Ectodermal cell (in vitro differentiated cells): Measurements from ENCODE around the gene RNU4-1.
"Not testable (repeated sequence)": the region's sequence is repeated elsewhere in the genome, so short reads cannot be mapped to it uniquely, and the experiment has no call there.

ENCODE experiments used
- H3K27ac ChIP-seq: 2 replicates; pipeline ENCODE4 v1.7.0; 2013; ENCODE audit warnings: mild to moderate bottlenecking, low read depth, low read length; ENCODE audit not compliant: insufficient read depth, poor library complexity, severe bottlenecking
- H3K27me3 ChIP-seq: 2 replicates; pipeline ENCODE4 v1.7.0; 2013; ENCODE audit warnings: mild to moderate bottlenecking, low read length; ENCODE audit not compliant: insufficient read depth, control insufficient read depth, poor library complexity, severe bottlenecking
- H3K36me3 ChIP-seq: one replicate; pipeline ENCODE4 v1.7.0; 2013; ENCODE audit warnings: low read length; ENCODE audit not compliant: control insufficient read depth, insufficient read depth
- H3K4me1 ChIP-seq: one replicate; pipeline ENCODE4 v1.7.0; 2013; ENCODE audit warnings: low read length; ENCODE audit not compliant: control insufficient read depth, insufficient read depth
- H3K4me3 ChIP-seq: 2 replicates; pipeline ENCODE4 v1.7.0; 2013; ENCODE audit warnings: low read depth, low read length, control low read depth; ENCODE audit not compliant: insufficient read depth
- H3K9me3 ChIP-seq: 2 replicates; pipeline ENCODE4 v1.7.0; 2013; ENCODE audit warnings: mild to moderate bottlenecking, low read length, moderate library complexity; ENCODE audit not compliant: control insufficient read depth
- WGBS, 2 experiments: methylation state at CpG; one replicate each; pipeline ENCODE4 v1.1.7; 2013; ENCODE audit warnings: missing lambda C conversion rate in 2 of 2; 5-methylcytosine and 5-hydroxymethylcytosine counted together

Gene RNU4-1

DNA sequence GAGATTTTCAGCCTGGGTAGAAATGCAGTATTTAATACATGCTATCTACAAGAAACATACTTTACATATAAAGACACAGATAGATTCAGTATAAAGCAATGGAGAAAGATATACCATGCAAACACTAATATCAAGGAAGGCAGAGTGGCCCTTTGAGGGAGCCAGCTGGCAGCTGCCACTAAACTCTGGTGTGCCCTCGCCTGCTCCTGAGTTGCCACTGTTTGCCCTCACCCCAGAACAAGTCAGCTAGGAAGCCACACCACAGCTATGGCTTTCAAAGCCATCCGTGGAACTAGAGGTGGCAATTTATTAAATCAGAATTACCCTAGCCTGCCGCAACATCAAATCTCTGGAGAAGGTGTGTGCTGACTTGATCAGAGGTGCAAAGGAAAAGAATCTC is 45.9 kb downstream of the RNU4-1 start:
- H3K36me3 ChIP-seq = no peaks in the 10 kb centered on the region
- H3K4me1 ChIP-seq = peaks cover 7% of the 10 kb centered on the region
- 95 to 96% methylated on average over 3 of the region's 3 CpGs for WGBS, 2 experiments
- no peak overlapping the region for H3K4me3 ChIP-seq
- H3K27ac ChIP-seq = no peak overlapping the region
- no peaks in the 10 kb centered on the region for H3K27me3 ChIP-seq
- no peaks in the 10 kb centered on the region for H3K9me3 ChIP-seq

DNA sequence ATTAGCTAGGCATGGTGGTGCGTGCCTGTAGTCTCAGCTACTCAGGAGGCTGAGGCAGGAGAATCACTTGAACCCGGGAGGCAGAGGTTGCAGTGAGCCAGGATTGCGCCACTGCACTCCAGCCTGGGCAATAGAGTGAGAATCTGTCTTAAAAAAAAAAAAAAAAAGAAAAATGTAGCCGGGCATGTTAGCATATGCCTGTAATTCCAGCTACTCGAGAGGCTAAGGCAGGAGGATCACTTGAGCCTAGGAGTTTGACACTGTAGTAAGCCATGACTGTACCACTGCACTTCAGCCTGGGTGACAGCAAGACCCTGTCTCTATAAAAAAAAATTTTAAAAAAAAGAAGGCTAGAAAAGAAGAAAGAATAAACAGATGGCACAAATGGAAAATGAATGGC is 46.3 kb downstream of the RNU4-1 start:
- H3K27ac ChIP-seq, H3K36me3 ChIP-seq, H3K9me3 ChIP-seq, H3K27me3 ChIP-seq, H3K4me1 ChIP-seq, H3K4me3 ChIP-seq: not testable (repeated sequence)
- 93 to 95% methylated on average over 5 of the region's 5 CpGs for WGBS, 2 experiments
